HG02588 (cell line): ENCODE results near the gene ROR2.
"Not testable (repeated sequence)": the region's sequence is repeated elsewhere in the genome, so short reads cannot be mapped to it uniquely, and the experiment has no call there.

Experiments
- ATAC-seq: cut with Tn5 transposase; IDR thresholded peaks from one replicate; pipeline ENCODE4 v1.9.1; 2021; ENCODE audit warnings: mild to moderate bottlenecking, moderate library complexity; ENCODE audit not compliant: unreplicated experiment

Gene ROR2

DNA sequence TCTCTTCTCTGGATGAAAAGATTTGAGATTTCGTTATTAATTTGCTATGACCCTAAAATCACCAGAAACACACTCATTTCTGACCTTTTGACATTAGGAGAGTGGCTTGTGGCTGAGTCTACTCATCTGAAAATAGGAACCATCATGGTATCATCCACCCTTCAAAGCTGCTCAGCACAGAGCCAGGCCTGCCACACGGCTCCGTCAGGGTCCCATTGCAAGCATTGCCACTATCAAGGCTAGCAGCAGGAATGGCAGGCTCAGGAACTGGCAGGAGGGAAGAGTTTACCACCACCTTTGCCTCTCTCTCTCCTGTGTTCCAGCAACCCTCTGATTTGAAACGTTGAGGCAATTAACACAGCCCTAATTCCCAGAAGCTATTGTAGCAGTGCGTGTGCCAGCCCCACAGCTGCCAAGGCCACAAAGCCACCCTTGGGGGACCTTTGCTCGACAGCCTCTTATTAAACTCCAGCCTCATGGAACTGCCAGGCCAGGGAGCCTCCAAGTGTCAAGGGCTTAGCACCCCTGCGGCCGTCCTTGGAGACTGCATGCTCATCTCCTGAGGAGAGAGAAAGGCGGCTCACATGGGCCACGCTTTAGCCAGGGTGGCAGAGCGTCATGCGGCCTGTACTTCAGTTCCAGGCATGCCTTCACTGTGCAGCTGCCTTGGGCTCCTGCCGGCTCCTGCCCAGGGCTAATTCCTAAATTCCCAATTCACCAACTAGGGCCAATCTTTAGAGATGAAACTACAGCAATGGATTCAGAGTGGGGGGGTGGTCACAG, 145.9 kb downstream of the ROR2 start:
- no peak for ATAC-seq

DNA sequence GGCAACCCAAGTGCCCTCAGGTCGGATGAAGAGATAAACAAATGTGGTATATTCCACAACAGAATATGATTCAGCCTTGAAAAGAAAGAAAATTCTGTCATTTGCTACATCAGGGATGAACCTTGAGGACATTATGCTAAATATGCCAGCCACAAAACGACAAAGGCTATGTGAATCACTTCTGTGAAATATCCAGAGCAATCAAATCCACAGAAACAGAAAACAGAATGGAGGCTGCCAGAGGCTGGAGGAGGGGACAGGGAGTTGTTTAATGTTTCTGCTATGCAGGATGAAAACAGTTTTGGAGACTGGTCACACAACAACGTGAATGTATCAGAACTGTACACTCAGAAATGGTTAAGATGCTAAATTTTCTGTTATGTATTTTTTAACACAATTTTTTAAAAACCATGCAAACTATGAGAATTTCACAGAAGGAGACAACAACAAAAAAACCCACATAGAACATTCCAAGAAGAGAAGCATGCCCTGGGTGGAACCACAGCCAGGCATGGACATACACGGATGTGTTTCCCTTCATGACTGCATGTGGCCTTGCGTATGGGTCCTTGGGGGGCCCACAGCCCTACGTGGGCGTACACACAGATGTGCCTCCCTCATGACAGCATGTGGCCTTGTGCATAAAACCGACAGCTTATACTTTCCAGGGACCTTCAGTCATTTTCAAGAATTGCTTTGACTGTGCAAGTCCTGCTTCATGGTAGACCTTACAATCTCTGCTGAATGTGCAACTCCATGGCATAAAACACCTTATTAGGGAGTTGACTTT, 146.7 kb downstream of the ROR2 start:
- no peak for ATAC-seq

DNA sequence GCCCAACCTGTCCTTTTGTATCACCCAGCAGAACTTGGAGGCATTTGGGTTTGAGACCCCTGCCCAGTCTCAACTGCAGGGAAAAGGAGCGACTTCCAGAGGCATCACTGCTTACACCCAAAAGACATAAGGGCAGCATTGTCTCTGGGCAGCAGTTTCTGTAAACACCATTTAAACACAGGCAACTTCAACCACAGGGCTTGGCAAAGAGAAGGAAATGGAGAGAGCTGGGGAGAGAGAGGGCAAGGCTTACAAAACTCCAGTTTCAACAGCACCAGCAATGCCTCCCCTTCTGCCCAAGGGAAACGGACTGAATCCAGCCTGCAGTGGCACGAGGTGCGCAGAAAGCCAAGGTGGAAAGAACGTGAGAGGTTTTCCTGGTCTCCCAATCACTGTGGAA, 147.6 kb downstream of the ROR2 start:
- ATAC-seq = no peak

DNA sequence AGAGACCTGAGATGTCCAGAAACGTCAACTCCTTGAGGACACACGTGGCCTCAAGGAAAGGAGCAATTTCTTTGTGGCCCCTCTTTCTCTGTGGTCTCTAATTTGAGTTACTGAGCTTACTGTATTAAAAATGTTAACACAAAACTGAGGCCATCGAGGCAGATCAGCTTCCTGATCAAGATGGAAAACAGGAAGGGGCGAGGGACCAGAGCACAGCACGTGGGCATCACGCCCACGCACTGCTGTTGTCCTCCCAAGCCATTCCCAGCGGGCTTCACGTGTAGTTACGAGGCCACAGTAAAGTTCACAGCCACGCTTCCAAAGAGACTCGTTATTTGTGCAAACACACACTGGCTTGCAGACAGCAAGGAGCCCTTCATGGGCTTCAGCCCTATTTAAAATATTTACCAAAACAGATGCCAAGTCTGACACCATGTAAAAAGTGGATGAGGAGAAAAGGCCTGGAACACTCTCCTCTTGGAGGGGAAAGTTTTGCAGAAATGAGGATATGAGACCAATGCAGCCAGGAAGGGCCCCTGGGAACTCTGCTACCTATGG, 149.5 kb downstream of the ROR2 start:
- no peak for ATAC-seq

DNA sequence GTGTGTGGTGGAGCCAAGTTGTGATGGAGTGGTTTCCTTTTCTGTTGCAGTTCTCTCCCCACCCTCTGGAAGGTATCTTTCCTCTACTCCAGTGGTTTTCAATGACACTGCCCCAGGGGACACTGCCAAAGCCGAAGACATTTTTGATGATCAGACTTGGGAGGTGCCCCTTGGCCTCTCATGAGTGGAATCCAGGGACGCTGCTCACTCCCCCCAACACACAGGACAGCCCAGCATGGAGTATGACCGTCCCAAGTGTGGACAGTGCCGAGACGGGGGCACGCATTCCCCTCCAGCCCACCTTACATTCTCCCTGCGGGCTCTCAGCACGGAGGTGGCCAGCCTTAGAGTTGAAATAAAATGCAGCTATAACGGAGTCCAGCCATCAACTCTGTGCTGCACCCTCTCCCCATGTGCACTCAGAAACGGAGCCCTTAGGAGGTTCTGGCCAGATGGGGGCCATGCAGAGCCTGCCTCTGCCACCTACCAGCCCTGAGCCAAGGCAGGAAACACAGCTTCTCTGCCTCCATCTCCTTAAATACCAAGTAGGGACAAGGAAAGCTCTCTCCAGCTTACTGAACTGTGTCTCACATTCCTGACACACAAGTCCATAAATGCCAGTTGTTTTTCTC, 150.8 kb downstream of the ROR2 start:
- ATAC-seq = no peak

DNA sequence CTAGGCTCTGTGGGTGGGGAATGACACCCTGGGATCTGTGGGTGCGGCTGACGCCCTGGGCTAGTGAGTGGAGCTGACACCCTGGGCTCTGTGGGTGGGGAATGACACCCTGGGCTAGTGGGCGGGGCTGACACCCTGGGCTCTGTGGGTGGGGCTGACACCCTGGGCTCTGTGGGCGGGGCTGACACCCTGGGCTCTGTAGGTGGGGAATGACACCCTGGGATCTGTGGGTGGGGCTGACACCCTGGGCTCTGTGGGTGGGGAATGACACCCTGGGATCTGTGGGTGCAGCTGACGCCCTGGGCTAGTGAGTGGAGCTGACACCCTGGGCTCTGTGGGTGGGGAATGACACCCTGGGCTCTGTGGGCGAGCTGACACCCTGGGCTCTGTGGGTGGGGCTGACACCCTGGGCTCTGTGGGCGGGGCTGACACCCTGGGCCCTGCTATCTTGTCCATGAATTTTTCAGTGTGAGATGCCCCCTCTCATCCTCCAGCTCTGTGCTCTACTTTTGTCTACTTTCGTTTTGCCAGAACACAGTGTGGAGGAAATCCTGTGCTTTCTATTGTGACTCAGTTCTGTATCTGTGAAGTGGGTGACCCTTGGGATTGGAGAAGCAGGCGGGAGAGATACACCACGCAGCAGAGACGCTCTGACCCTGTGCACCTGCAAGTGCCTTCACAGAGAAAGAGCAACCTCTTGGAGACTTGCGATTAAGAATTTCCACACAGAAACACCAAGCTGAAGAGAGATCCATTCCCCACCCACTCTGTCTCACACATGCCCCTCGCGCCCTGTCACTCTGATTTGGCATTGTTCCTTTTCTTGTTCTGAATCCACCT, 151.5 kb downstream of the ROR2 start:
- not testable (repeated sequence) for ATAC-seq

DNA sequence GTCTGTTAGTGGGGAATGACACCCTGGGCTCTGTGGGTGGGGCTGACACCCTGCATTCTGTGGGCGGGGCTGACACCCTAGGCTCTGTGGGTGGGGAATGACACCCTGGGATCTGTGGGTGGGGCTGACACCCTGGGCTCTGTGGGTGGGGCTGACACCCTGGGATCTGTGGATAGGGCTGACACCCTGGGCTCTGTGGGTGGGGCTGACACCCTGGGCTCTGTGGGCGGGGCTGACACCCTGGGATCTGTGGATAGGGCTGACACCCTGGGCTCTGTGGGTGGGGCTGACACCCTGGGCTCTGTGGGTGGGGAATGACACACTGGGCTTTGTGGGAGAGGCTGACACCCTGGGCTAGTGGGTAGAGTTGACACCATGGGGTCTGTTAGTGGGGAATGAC, 152.5 kb downstream of the ROR2 start:
- ATAC-seq = not testable (repeated sequence)

DNA sequence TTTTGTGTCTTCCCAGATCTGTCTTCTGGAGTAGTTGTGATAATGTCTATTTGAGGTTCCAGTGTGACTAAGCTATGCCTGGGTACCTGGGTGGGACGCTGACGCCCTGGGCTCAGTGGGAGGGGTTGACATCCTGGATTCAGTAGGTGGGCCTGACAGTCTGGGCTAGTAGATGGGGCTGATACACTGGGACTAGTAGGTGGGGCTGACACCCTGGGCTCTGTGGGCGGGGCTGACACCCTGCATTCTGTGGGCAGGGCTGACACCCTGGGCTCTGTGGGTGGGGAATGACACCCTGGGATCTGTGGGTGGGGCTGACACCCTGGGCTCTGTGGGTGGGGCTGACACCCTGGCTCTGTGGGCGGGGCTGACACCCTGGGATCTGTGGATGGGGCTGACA, 153.5 kb downstream of the ROR2 start:
- ATAC-seq = not testable (repeated sequence)

DNA sequence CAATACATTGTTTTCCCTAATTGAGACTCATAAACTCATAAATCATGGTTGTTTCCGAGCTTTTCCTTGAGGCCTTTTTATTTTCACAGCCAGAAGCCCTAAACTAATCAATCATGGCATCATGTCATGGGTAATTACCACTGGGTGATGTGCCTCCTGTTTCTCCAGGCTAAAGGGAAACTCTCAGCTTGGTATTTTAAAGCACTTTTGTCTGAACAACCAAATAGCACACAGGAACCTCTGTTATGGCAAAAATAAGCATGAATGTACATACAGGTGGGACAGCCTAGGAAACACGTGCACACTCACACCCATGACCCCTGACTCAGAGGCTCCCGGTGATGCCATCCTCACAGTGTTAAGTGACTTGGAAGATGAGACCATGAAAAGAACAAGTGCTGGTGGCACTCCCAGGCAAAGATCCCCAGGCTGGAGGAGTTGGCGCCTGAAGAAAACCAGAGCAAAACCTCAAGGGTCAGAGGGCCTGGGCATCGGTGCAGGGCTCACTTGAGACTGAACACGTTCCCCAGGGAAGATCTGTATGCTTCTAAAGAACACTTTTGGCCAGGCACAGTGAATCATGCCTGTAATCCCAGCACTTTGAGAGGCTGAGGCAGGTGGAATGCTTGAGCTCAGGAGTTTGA, 154.3 kb downstream of the ROR2 start:
- no peak for ATAC-seq

DNA sequence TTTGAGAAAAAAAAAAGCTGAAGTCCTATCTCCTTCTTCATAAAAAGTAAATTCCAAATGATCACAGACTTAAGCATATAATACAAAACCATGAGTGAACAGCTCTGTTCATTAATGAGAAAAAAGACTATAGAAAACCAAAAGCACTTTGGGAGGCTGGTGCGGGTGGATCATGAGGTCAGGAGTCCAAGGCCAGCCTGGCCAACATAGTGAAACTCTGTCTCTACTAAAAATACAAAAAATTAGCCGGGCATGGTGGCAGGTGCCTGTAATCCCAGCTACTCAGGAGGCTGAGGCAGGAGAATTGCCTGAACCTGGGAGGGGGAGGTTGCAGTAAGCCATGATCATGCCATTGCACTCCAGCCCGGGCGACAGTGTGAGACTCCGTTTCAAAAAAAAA, 156.7 kb downstream of the ROR2 start:
- ATAC-seq = not testable (repeated sequence)

DNA sequence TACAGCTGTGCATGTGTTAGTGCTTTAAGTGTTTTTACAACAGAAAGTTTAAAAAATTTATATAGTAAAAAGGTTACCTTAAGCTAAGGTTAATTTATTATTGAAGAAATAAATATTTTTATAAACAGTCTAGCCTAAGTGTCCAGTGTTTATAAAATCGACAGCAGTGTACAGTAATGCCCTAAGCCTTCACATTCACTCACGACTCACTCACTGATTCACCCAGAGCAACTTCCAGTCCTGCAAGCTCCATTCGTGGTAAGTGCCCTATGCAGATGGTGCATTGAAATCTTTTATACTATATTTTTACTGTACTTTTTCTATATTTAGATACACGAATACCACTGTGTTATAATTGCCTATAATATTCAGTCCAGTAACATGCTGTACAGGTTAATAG, 159.1 kb downstream of the ROR2 start:
- ATAC-seq = no peak

DNA sequence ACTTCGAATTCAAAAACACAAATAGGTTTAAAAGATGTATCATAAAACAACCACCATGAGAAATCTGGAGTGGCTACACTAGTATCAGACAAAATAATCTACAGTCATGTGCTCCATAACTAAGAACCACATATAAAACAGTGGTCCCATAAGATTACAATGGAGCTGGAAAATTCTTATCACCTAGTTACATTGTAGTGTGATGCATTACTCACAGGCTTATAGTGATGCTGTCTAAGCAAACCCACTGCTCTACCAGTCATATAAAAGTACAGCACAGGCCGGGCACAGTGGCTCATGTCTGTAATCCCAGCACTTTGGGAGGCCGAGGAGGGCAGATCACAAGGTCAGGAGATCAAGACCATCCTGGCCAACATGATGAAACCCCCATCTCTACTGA, 160.1 kb downstream of the ROR2 start:
- ATAC-seq = no peak

DNA sequence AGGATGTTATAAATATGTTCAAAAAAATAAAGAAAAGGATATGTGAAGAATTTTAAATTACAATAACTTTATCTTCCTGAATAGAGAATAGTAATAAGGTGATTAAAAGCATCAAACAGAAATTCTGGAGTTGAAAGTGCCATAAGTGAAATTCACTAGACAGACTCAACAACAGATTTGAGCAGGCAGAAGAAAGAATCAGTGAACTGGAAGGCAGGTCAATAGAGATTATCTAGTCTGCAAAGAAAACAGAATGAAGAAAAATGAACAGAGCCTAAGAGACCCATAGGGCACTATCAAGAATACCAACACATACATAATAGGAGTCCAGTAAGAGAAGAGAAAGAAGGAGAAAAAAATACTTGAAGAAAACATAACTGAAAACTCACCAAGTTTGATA, 162.1 kb downstream of the ROR2 start:
- ATAC-seq = no peak

DNA sequence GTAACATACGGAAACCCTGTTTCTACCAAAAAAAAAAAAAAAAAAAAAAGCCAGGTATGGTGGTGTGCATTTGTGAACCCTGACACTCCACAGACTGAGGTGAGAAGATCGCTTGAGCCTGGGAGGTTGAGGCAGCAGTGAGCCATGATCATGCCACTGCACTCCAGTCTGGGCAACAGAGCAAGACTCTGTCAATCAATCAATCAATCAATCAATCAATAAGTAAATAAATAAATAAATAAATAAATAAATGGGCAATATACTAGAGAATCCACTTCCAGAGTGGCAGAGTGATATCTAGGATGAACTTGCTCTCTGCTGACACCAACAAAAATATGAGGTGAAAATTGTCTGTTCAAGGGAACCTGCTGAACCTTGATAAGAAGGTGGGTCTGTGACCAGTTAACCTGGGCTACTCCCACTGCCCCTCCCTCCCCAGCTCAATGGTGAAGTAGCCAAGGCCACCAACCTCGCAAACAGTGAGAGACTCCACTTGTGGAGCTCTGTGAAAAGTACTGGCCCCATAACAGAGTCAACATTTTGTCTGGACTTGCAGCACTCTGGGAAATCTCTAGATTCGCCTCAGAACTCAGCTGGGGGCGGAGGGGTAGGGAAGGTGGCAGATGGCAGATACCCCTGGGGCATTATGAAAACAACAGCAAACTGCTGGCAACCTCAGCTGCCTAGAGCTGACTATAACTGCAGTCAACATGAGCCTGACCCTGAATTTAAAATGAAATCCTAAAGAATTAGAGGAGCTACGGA, 163.7 kb downstream of the ROR2 start:
- ATAC-seq = no peak

DNA sequence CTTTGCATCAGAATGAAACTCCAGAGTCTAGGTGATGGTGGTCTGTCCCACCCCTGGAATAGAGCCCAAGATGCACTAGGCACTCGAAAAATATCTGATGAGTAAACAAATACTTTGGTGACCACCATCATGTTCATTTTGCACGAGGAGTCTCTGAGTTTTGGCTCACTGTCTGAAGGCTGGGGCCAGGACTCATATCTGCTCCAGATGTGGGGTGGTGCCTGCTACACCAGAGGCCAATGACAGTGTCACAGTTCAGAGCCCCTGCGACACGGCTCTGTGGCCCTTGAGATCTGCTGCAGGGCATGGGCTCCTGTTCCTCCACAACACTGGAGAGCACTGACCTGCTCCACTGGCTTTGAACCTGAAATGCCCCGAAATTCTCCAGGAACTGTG, 164.6 kb downstream of the ROR2 start:
- no peak for ATAC-seq

DNA sequence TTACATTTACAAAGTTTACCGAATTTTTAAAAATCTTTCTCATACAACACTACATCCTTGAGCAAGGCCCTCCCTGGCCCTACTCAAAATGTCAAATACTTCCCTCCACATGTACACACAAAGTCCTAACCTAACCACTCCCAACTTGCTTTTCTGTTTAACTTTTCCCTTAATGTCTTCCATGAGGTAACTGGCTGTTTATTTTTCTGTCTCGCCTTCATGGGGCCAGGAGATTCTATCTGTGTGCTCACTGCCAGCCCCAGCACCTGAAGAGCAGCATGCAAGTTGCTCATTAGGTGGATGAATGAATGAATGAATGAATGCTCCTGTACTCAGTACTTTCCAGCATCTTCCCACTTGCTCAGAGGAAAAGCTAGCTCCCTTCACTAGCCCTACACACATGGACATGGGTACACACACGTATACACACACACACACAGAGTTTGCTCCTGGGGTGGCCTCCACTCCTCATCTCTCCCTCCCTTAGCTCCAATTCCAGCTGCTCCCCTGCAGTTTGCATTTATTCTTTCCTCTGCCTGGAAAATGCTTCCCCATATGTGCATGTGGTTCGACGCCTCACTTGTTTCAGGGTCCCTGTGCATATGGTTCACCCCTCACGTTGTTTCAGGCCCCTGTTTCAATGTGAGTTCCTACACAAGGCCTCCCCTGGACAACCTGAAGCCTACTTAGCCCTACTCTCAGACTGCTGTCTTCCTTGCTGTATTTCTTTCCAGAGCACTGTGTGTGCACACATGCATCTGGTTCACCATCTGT, 165.2 kb downstream of the ROR2 start:
- no peak for ATAC-seq

DNA sequence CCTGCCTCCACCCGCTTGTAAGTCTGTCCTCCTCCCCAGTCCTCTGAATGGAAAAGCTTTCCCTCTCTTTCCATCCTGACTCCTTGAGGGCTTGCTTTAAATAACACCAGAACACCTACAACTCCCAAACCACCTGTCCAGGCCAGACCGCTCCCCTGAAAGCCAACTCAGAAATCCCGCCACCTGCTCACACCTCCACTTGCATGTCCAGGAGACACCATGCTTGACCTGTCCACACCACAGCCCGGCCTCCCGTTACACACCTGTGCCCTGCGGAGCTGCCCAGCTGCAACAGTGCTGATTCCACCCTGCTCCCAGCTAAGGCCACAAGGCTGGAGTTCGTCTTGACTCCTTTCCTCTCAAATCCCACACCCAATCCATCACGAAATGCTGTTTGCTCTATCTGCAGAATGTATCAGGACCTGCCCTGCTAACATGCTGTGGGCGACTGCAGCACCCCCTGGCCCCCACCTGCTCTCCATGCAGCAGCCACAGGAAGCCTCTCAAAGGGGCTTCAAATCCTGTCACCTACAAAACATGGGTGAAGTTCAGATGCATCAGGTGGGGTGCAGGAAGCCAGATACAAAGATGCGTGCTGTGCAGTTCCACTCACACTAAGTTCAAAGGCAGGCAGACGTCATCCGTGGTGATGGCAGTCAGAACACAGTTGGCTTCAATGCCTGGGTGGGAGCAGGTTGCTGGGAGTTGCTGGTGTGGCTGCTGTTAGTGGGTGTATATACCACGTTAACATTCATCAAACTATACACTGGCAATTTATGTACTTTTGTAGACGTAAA, 166.0 kb downstream of the ROR2 start:
- ATAC-seq = no peak

DNA sequence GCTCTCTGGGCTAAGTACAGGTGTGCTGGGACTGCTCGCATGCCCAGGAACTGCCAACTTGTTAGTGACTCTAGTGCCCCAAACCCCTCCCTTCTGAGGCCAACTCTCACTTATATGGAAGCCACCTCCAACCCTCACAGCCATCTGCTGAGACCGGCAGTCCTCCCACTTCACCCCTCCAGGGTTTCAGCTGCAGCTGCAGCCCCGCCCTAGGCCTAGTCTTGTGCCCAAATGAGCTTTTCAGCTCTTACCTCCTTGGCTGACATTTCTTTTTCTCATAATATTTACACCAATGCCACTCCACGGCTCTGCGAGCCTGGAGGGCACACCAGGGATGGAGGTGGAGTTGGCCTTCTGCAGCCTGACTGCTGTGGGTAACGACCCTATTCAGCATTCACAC, 166.6 kb downstream of the ROR2 start:
- ATAC-seq = no peak
